Fibroblast of skin of right biceps (primary cell): ENCODE measurements around the gene SLC25A26.
"Not testable (repeated sequence)": the region's sequence is repeated elsewhere in the genome, so short reads cannot be mapped to it uniquely, and the experiment has no call there.

Experiments used
- DNase-seq: peaks from one replicate; pipeline ENCODE4 v3.0.0-alpha.2; 2013

The SLC25A26 gene

DNA sequence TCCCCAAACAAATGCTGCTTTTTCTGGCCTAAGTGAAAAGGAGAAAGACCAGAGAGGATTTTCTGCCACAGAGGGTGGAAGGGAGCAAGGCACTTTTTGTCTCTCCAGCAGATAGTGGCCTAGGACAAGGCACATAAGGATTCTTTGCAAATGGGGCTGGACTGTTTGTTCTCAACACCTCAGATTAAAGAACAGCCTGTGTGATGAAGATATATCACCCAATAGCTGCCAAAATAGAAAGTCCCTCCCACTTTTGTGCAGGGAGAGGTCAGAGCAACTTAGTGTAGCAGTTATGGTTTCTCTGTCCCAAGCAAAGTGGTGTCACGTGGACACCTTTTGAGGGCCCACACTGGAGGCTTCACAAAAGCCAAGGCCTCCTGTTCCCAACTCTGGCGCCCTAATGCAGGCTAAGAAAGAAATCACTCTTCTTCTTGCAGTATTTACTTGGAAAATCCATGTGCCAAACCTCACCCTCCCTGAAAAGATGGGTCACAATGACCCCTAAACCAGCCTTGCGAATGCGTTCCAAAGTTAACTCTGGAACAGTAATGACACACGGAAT, 195.1 kb downstream of the SLC25A26 start:
- no peak for DNase-seq

DNA sequence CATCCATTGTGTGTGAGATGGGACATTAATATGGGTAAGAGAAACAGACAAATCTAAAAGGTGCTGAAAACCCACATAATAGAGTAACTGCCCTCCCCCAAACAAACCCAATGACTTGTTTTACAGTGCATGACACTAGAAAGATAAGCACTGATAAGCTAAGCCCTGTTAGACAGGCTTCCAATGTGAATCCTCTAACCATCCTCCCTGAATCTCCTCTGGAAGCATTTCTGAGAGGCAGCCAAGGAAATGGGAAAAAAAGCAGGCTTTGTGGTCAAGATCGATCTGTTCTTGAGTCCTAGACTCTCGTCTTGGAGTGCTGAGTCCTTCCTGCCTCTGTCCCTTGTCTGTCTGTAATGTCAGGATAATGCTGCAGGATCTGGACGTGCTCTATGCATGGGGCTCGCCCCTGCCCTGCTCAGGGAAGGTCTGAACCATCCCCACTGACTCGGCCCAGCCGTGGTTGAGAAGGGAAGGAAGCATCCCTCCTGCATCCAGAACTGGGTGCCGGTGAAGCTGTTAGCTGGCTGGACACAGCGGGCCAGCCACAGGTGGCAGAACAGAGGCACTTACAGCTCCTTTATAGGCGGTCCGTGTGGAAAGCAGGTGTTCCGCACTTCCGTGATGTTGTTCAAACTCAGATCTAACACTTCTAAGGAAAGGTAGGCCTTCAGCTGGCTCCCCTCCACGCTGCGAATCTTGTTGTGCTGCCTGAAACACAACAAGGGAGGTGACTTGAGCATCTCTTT, 195.9 kb downstream of the SLC25A26 start:
- peak; percentile 54 for DNase-seq

DNA sequence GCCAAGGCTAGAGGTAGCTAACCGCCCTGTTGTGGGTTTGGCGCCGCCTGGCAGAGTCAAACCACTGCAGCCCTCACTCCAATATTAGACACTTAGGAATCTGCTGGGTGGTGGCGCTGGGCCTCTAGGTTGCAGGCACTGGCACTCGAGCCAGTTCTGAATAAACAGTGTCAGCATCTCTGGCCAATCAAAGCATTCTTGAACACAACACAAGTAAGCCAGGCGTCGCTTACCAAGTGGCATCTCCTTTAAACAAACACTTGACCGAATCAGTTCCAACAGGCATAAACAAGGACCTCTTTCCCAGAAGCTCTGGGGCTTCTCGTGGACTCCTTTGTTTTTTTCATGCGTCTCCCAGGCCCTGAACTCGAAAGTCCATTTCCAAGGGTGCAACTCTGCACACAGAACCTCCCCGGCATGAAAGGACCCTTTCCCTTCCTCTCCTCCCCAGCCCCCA, 197.7 kb downstream of the SLC25A26 start:
- DNase-seq = no peak

DNA sequence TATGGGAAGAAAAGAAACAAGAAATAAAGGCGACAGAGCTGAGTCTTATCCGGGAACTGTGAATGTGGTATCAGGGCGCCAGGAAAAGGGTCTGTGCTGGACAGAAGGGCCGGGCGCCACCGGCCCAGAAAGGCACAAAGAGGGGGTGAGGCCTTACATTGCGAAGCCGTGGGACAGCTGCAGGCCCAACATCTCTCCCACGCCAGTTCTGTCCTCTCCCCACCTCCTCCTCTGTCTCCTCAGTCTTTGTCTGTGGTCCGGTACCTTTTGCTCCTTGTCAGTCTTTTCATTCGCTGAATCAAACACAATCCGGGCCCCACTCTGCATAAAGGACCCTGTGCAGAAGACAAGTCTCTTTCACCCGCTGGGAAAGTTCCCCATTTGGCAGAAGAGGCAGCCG, 198.2 kb downstream of the SLC25A26 start:
- no peak for DNase-seq

DNA sequence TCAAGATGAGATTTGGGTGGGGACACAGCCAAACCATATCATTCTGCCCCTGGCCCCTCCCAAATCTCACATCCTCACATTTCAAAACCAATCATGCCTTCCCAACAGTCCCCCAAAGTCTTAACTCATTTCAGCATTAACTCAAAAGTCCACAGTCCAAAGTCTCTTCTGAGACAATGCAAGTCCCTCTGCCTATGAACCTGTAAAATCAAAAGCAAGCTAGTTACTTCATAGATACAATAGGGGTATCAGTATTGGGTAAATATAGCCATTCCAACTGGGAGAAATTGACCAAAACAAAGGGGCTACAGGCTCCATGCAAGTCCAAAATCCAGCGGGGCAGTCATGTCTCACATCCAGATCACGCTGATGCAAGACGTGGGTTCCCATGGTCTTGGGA, 200.3 kb downstream of the SLC25A26 start:
- DNase-seq = not testable (repeated sequence)

DNA sequence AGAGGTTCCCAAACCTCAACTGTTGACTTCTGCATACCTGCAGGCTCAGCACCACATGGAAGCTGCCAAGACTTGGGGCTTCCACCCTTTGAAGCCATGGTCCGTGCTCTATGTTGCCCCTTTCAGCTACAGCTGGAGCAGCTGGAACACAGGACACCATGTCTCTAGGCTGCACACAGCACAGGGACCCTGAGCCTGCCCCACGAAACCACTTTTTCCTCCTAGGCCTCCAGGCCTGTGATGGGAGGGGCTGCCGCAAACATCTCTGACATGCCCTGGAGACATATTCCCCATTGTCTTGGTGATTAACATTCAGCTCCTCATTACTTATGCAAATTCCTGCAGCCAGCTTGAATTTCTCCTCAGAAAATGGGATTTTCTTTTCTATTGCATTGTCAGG, 201.1 kb downstream of the SLC25A26 start:
- DNase-seq = not testable (repeated sequence)

DNA sequence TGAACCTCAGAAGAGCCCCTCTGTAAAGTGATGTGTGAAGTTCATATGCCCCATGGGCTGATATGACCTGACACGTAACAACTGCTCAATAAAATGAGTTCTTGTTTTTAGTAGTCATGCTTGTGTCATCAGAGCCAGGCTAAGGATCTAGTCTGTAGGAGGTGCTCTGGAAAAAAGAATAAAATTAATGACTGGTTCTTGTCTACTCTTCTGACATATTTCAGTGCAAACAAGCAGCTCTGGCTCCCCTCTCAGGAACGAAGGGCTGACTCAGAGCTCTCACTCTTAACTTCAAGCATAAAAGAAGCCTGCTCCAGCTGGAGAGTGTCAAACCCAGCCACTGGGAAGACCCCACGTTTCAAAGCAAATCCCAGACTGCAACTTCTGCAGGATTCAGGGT, 203.0 kb downstream of the SLC25A26 start:
- DNase-seq = peak; percentile 88

DNA sequence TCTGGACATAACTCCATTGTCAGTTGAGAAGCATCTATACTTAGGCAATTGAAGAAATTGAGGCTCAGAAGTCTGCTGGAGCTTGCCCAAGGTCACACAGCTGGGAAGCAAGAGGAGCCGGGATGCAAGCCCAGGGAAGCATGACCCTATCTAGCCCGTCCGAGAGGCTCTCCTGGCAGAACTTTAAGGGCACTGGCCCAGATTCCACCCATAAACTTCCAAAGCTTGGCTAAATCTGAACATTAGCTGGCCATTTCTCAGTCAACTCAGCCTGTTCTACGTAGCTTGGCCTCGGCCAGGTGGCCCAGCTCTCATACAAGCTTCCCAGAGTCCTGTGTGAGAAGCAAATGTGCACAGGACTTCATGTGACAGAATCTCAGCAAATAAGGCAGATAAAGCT, 204.2 kb downstream of the SLC25A26 start:
- DNase-seq = no peak

DNA sequence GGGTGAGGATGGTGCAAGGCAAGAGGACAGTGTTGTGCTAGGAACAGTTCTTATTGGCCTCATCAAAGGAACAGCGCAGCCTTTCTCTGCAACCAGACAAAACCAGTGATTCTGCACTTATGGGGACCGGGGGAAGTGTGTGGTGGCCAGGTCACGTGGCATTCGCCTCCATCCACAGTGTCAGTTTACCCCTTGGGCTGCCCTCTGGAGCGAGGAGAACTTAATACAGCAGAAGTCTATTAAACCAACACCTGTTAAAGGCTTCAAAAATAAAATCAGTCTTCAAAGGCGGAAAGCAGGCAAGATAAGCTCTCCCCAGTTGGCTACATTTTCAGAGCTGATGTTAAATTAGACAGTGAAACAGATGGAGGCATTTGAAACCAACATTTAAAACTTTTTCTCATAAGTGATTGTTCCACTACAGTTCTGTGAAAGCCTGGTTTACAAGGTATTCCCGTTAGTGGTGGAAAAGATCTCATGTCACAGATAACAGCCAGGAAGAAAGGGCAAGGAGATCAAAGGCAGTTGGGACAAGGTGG, 204.8 kb downstream of the SLC25A26 start:
- DNase-seq = no peak

DNA sequence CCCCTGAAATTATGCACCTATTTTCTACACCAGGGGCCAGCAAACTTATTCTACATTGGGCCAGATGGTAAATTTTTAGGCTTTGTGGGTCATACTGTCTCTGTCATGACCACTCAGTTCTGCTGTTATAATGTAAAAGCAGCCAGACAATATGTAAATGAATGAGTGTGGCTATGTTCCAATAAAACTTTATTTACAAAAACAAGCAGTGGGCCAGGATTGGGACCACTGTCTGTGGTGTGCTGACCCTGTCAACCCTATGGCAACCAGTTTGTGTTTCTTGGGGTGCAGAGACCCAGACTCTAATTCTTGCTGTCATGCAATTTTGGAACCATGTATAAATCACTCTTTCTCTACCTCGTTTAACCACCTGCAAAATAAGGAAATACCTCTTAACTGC, 205.3 kb downstream of the SLC25A26 start:
- DNase-seq = no peak

DNA sequence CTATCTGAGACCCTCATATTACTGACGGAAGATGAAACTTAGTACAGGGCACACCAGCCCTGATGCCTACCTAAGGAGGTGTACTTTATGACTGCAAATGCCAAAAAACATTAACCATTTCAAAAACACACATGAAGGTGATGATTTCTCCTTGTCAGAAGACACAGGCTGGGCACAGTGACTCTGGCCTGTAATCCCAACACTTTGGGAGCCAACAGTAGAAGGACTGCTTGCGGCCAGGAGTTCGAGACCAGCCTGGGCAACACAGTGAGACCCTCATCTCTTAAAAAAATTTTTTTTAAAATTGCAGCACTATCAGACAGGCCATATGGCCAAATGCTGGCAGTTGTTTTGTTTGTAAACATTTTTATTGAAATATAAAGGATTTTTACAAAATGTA, 206.6 kb downstream of the SLC25A26 start:
- no peak for DNase-seq

DNA sequence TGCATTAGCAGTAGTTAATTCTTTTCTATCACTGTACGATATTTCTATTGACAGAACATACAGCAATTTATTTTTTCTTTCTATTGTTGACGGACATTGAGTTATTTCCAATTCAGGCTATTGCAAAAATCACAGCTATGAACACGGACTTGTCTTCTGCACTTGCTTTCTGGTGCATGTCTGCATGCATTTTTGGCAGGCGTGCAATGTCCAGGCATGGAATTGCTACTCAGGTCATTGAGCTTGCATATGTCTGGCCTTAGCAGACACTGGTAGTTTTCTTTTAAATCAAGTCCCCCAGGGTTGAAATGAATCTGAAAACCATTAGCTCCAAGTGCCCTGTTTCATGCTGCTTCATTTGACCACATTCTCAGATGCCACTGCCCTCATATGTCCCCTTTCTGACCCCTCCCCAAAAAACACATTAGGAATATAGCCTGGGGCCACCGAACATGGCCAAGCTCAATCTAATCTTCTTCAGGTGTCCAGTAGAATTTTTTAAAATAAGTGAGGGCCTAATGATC, 207.2 kb downstream of the SLC25A26 start:
- no peak for DNase-seq
